Vagina (tissue), 2 donors: ENCODE measurements around the gene CAPN7.

Source experiments
- CTCF ChIP-seq, 3 experiments: fragments of 450-650 bp in 2 of 3; fragments of 200-600 bp in 1 of 3; sonication (generic) in 1 of 3; IDR thresholded peaks; one replicate each; pipeline ENCODE4 v1.5.1; 2017 to 2019; ENCODE audit warnings: antibody characterized with exemption in 3 of 3, mild to moderate bottlenecking in 2 of 3, moderate library complexity in 2 of 3
- POLR2A ChIP-seq, 2 donors: fragments of 450-650 bp; IDR thresholded peaks; one replicate each; pipeline ENCODE4 v1.6.1; 2017; ENCODE audit warnings: antibody characterized with exemption in 2 of 2, mild to moderate bottlenecking in 2 of 2, moderate library complexity in 2 of 2
- POLR2AphosphoS5 ChIP-seq, 2 donors: sonication (generic); formaldehyde crosslinking; IDR thresholded peaks; one replicate each; pipeline ENCODE4 v1.9.0; 2017; ENCODE audit warnings: antibody characterized with exemption in 2 of 2, mild to moderate bottlenecking in 2 of 2, low read depth in 1 of 2; ENCODE audit not compliant: insufficient read depth in 1 of 2

DNA sequence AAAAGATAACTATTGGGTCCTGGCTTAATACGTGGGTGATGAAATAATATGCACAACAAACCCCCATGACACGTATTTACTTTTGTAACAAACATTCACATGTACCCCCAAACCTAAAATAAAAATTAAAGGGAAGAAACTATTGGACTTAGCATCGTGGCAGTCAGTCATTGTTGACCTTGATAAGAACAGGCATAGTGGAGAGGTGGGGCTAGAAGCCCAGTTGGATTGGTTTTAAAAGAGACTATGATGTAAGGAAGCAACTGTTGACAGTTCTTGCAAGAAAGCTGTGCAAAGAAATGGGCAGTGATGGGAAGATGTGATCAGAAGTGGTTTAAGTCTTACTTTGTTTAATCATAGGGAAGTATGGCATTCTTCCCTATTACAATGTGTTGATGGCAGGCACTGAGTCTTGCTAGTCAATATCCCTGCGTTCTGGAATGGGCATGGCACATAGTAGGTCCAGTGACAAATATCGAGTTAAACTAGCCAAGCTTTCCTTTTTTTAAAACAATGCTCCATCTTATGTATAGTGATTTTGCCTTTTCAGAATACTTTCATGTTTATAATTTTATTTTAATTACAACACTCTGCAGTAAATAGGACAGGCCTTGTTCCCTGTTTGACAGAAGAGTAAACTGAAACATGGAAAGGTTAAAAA is 37.9 kb downstream of the CAPN7 start:
- TF ChIP-seq CTCF (IDR thresholded peaks at IDR 0.05) = no peak
- TF ChIP-seq POLR2AphosphoS5 (IDR thresholded peaks at IDR 0.05; ENCODE audit: insufficient read depth in 1 of 2, low read depth in 1 of 2) = no peak
- no peak for TF ChIP-seq POLR2A (IDR thresholded peaks at IDR 0.05)
